Measurements from ENCODE around the gene ITGAD. TPM values are rescaled to one million over a fixed set of nuclear protein-coding genes. Genes with fewer than 3 reads are reported as not detected.

Gene ITGAD
- polyA plus RNA-seq, 2 of the 4 experiments (the other 2 are of a cell fraction): not detected

GRCh38 chr16:31371008-31371407, 22.1 kb upstream of the ITGAD start:
- DNase-seq (ENCODE audit: low read depth in 1 of 2, low spot score in 1 of 2) (no peak), FAIRE-seq (no peak), ATAC-seq (no peak)
- no peak overlapping the region for H3K27ac ChIP-seq
- ChIA-PET POLR2A (no interaction called here), CTCF (interaction anchor here (1.2 to 4.9 kb wide), 2 partner anchors 12 to 71 kb away, joined by 5 to 20 read pairs; partner anchors contain the start of gene ZNF843)
- no peaks in the 10 kb centered on the region for H3K4me1 ChIP-seq
- no peaks in the 10 kb centered on the region for H3K9me3 ChIP-seq
- WGBS (ENCODE audit: missing lambda C conversion rate): 76% methylated on average over 12 of the region's 12 CpGs
- no peak overlapping the region for H3K4me3 ChIP-seq
- no peak for TF ChIP-seq FOSL2 (IDR thresholded peaks at IDR 0.05)
- TF ChIP-seq FOSL2 (CRISPR knock-in tag; IDR thresholded peaks at IDR 0.05): no peak
- no peak for TF ChIP-seq PBX3 (IDR thresholded peaks at IDR 0.05)
- TF ChIP-seq CBX2 (IDR thresholded peaks at IDR 0.05; ENCODE audit: borderline replicate concordance, low read depth): no peak
- TF ChIP-seq HOXA7 (CRISPR knock-in tag; IDR thresholded peaks at IDR 0.05): no peak
- no peak for TF ChIP-seq ZNF302 (CRISPR knock-in tag; IDR thresholded peaks at IDR 0.05)
- TF ChIP-seq EHMT2 (IDR thresholded peaks at IDR 0.05; ENCODE audit: low read depth): no peak
- no peak for TF ChIP-seq HMGXB4 (CRISPR knock-in tag; IDR thresholded peaks at IDR 0.05; ENCODE audit: borderline replicate concordance)
- TF ChIP-seq ESRRA (IDR thresholded peaks at IDR 0.05; ENCODE audit: borderline replicate concordance, low read length): no peak
- H3K4me2 ChIP-seq: no peak overlapping the region

GRCh38 chr16:31371619-31372484, 21.3 kb upstream of the ITGAD start:
- H3K4me3 ChIP-seq: no peak overlapping the region
- no peaks in the 10 kb centered on the region for H3K9me3 ChIP-seq
- no peak overlapping the region for H3K4me2 ChIP-seq
- CTCF ChIA-PET: interaction anchor here (0.5 to 4.9 kb wide), 3 partner anchors 11 to 71 kb away, joined by 4 to 20 read pairs (median 5); partner anchors contain the start of gene ZNF843
- H3K27ac ChIP-seq: no peak overlapping the region
- ATAC-seq: peak in 1 of 2 experiments; percentile 51; a peak in 4 of 6 replicates
- no peak for DNase-seq (ENCODE audit: low read depth in 1 of 2, low spot score in 1 of 2)
- H3K4me1 ChIP-seq: no peaks in the 10 kb centered on the region
- TF ChIP-seq HEYL (CRISPR knock-in tag; IDR thresholded peaks at IDR 0.05) (no peak), ZC3H11A (IDR thresholded peaks at IDR 0.05) (no peak), EP300 (IDR thresholded peaks at IDR 0.05) (no peak), SMC3 (IDR thresholded peaks at IDR 0.05) (no peak), ELK1 (IDR thresholded peaks at IDR 0.05; ENCODE audit: low read depth, low read length) (no peak), CHD2 (IDR thresholded peaks at IDR 0.05; ENCODE audit: low read length, partially characterized antibody) (no peak), MAZ (IDR thresholded peaks at IDR 0.05; ENCODE audit: borderline replicate concordance, low read depth, low read length) (no peak), JUNB (IDR thresholded peaks at IDR 0.05) (no peak), MAX (IDR thresholded peaks at IDR 0.05) (no peak), HMGXB4 (CRISPR knock-in tag; IDR thresholded peaks at IDR 0.05; ENCODE audit: borderline replicate concordance) (no peak), NPAS2 (CRISPR knock-in tag; IDR thresholded peaks at IDR 0.05; ENCODE audit: borderline replicate concordance) (no peak)
- 73% methylated on average over 30 of the region's 42 CpGs for WGBS (ENCODE audit: missing lambda C conversion rate)
- no peak for FAIRE-seq
- POLR2A ChIA-PET: no interaction called here
